Anterior cingulate cortex (tissue), 58 donors: ENCODE measurements around the gene DLEC1.

Source experiments
- DNase-seq, 58 donors: peaks; one replicate each; lab custom pipeline; 2025; lab: John Stamatoyannopoulos, UW

DLEC1 gene

DNA sequence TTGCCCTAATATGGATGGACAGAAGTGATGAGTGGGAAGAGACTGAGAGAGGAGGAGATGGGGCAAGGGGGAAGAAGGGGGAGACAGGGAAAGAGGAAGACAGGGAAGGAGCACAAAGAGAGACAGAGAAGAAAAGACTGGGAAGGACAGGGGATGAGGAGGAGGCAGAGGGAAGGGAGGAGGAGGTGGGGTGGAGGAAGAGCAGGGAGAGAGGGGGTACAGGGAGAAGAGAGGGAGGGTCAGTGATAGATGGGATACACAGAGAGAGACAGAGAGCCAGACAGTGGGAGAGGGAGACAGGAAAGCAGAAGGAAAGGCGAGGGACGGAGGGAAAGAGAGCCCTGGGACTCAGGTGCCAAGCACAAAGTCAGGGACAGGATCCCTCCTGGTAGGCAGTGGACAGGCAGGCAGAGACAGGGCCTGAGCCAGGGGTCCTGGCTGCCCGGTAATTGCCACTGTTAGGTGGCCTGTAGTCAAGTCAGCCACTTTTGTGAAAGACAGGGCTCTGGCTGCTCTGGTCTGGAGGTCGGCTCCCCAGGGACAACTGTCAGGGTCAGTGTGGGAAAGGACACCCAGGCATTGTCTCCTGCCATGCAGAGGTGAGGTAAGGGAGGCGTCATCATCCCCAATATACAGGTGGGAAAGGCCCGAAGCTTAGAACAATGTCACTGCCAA lies 38.6 kb upstream of the DLEC1 start:
- no peak for DNase-seq

- DNase-seq = peak in 9 of 58 donors; percentile 26 to 67 (median 42)
Measured at GRCh38 chr3:38000965-38001455, 38.0 kb upstream of the DLEC1 start.

- no peak for DNase-seq
Measured at GRCh38 chr3:38001456-38002081, 37.4 kb upstream of the DLEC1 start.

DNA sequence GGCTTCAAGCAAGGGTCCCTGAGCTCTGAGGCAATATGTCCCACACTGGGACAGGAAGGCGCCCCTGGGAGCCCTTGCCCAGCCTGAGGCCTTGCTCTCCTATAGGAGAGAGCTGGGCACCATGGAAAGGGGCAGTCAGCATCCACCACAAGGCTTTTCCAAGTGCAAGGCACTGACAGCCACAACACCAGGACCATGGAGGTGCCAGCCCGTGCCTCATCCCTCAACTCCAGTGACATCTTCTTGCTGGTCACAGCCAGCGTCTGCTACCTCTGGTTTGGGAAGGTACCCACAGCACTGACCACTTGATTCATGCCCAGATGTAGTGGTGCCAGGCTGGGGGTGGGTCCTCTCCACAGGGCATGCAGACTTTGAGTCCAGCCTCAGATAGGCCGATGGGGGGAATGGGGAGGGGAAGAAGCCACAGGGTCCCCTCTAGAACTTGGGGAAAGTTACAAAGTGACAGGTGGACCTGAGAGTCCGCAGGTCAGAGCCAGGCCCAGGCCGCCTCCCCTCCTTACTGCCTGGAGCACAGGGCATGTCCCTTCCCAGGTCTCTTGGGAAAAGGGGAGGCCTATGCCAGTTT lies 36.6 kb upstream of the DLEC1 start:
- DNase-seq = no peak

DNA sequence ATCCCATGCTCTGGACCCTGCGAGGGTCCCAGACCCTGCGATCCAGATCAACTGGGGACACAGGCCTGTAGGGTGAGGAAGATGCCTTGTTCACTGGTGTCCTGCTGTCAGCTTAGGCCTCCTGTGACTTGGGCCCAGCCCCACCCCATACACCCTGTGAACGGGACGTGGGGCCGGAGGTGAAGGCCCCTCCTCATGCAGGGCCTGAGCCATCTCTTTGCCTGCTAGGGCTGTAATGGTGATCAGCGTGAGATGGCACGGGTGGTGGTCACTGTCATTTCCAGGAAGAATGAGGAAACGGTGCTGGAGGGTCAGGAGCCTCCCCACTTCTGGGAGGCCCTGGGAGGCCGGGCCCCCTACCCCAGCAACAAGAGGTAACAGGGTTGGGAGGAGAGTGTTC lies 36.1 kb upstream of the DLEC1 start:
- no peak for DNase-seq

- peak in 56 of 58 donors; percentile 18 to 80 (median 63) for DNase-seq
Measured at GRCh38 chr3:38003371-38003816, 35.6 kb upstream of the DLEC1 start.

DNA sequence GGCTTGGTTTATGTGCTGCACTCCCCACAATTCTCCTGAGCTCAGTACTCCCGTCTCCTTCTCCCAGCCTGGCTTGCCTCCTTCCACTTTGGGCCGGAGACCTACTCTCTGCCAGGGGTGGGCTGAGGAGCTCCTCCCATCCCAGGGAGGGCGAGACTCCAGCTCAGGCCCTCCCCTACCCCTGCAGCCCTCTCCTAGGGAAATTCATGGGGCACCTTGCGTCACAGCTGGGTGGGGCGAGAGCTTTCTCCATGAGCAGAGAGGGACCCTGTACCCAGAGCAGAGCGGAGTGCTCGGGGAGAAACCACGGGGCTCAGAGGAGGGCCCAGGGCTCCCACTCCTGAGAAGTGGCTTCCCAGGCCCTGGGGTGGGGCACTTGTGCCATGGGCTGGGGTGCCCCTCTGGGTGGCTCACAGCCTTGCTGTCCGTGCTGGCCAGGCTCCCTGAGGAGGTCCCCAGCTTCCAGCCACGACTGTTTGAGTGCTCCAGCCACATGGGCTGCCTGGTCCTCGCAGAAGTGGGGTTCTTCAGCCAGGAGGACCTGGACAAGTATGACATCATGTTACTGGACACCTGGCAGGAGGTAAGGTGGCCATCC lies 35.1 kb upstream of the DLEC1 start:
- peak in 9 of 58 donors; percentile 15 to 73 (median 55) for DNase-seq

- peak in 56 of 58 donors; percentile 40 to 94 (median 74) for DNase-seq
Measured at GRCh38 chr3:38004415-38005075, 34.5 kb upstream of the DLEC1 start.

GRCh38 chr3:38005076-38006020 lies 33.7 kb upstream of the DLEC1 start:
- peak; percentile 37 to 96 (median 86) for DNase-seq

- no peak for DNase-seq
Measured at GRCh38 chr3:38006031-38006430, 33.0 kb upstream of the DLEC1 start.

GRCh38 chr3:38006445-38006995 lies 32.5 kb upstream of the DLEC1 start:
- no peak for DNase-seq

DNA sequence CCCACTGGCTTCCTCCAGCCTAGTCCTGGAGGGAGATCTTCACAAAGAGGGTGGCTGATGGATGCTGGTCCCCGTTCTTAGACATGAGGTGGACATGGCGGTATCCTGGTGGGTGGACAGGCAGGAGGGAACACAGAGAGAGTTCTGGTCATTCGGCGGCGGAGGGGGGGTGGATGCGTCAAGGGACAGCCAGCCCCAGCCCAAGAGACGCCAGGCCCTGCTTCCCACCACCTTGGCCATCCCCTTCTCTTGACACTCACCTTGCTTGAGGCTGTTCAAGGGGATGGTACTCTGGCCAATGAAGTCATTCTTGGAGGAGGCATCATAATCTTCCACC lies 31.3 kb upstream of the DLEC1 start:
- DNase-seq = no peak

GRCh38 chr3:38008191-38008701 lies 30.8 kb upstream of the DLEC1 start:
- DNase-seq = no peak

GRCh38 chr3:38008971-38009580 lies 29.9 kb upstream of the DLEC1 start:
- DNase-seq = no peak

- DNase-seq = no peak
Measured at GRCh38 chr3:38009807-38010591, 29.0 kb upstream of the DLEC1 start.

DNA sequence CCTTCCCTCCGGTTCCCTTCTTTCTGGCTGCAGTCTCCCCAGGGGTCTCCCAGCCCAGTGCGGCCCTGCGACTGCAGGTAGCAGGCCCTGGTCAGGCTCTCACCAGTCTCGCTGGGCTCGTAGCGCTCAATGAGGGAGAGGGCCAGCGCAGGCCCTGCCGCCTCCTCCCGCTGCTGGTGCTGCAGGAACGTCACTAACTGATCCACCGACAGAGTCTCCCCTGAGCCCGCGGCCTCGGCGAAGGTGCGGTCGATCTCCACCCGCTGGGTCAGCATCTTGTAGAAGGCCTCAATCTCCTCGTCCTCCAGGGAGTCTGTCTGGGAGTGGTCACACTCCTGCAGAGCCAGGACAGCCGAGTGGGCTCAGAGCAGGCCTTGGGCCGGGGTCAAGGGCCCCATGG lies 27.9 kb upstream of the DLEC1 start:
- no peak for DNase-seq

DNA sequence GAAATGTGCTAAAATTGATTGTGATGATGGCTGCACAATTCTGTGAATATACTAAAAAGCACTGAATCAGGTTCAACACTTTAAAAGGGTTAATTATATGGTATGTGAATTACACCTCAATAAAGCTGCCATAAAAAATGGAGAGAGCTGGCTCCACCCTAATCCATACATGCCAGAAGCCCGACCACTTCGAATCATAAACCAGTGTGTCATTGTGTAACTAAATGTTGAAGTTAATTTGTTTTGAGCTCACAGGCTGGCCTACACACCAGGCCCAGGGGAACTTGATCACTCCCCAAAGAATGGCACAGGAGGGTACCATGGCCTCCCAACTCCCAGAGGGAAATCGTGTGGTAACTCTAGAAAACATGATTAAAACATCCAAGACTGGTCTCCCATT lies 23.5 kb upstream of the DLEC1 start:
- no peak for DNase-seq

DNA sequence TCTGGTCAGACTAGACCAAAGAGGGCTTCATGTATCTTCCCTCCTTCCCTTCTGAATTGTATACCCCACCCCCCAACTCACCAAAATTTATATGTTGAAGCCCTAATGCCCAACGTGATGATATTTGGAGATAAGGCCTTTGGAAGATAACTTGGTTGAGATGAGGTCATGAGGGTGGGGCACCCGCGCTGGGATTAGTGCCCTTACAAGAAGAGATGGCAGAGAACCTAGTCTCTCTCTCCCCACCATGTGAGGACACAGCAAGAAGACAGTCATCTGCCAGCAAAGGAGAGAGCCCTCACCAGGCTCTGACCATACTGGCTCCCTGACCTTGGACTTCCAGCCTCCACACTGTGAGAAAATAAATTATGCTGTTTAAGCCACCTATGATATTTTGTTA lies 23.0 kb upstream of the DLEC1 start:
- DNase-seq = no peak
